Caco-2 (cell line): ENCODE results near the gene MKNK2. TPM values are rescaled to one million over a fixed set of nuclear protein-coding genes. Genes with fewer than 3 reads are reported as not detected.

Source experiments
- BruUV-seq: library from RNA; stranded (reverse); fragments of 400-500 nt; replicated peaks from 2 replicates; lab custom pipeline; 2021; lab: Mats Ljungman, UMichigan
- CTCF ChIA-PET: fragments of 300-600 bp; sonication (Branson Sonifier 250); formaldehyde crosslinking; loops from one replicate; lab custom pipeline; 2022; ENCODE audit warnings: antibody characterized with exemption; lab: Charles Lee
- POLR2A ChIA-PET: fragments of 300-600 bp; sonication (Branson Sonifier 250); formaldehyde crosslinking; loops from one replicate; lab custom pipeline; 2022; ENCODE audit warnings: antibody characterized with exemption; lab: Charles Lee
- DNase-seq, 2 experiments: peaks; one replicate each; pipeline versions ENCODE4 v3.0.0 to v3.0.0-alpha.2; 2020 to 2022
- H3K27me3 ChIP-seq: replicated peaks from 2 replicates; pipeline ENCODE4 v1.6.0; 2011; ENCODE audit warnings: low read length; ENCODE audit not compliant: control insufficient read depth, insufficient read depth
- H3K36me3 ChIP-seq: 2 replicates; pipeline ENCODE4 v1.5.1; 2011; ENCODE audit warnings: low read length; ENCODE audit not compliant: control insufficient read depth, insufficient read depth
- H3K4me1 ChIP-seq: fragments of 250-450 bp; sonication (Bioruptor Pico); 2 replicates; pipeline ENCODE4 v1.5.1; 2020; ENCODE audit warnings: mild to moderate bottlenecking
- H3K4me3 ChIP-seq: 2 replicates; pipeline ENCODE4 v1.5.1; 2011; ENCODE audit warnings: low read depth, mild to moderate bottlenecking, control low read depth, low read length
- H3K9me3 ChIP-seq: fragments of 250-450 bp; sonication (Bioruptor Pico); 2 replicates; pipeline ENCODE4 v1.5.1; 2020; ENCODE audit warnings: mild to moderate bottlenecking, moderate library complexity
- H3K27ac Mint-ChIP-seq: one replicate; pipeline ENCODE4 v1.8.0; 2022; ENCODE audit warnings: mixed read lengths; ENCODE audit not compliant: unreplicated experiment
- H3K27me3 Mint-ChIP-seq: one replicate; pipeline ENCODE4 v1.8.0; 2022; ENCODE audit warnings: mixed read lengths; ENCODE audit not compliant: insufficient read depth, unreplicated experiment
- H3K36me3 Mint-ChIP-seq: one replicate; pipeline ENCODE4 v1.8.0; 2022; ENCODE audit warnings: mild to moderate bottlenecking, mixed read lengths; ENCODE audit not compliant: insufficient read depth, unreplicated experiment
- H3K4me1 Mint-ChIP-seq: one replicate; pipeline ENCODE4 v1.8.0; 2022; ENCODE audit warnings: low read depth, mixed read lengths; ENCODE audit not compliant: unreplicated experiment
- H3K4me3 Mint-ChIP-seq: one replicate; pipeline ENCODE4 v1.8.0; 2022; ENCODE audit warnings: mild to moderate bottlenecking, moderate library complexity, mixed read lengths; ENCODE audit not compliant: unreplicated experiment
- H3K9me3 Mint-ChIP-seq: one replicate; pipeline ENCODE4 v1.8.0; 2022; ENCODE audit warnings: mixed read lengths; ENCODE audit not compliant: unreplicated experiment
- CTCF ChIP-seq, 2 experiments: fragments of 200-600 bp in 1 of 2; IDR thresholded peaks; 1 replicate in 1 of 2; 2 replicates in 1 of 2; pipeline versions ENCODE4 v1.5.1 to v1.8.0; 2011 to 2022; ENCODE audit warnings: antibody characterized with exemption in 1 of 2, control low read depth in 1 of 2, inconsistent platforms in 1 of 2, low read depth in 1 of 2, low read length in 1 of 2, mild to moderate bottlenecking in 1 of 2, moderate library complexity in 1 of 2; ENCODE audit not compliant: insufficient read depth in 1 of 2, severe bottlenecking in 1 of 2, unreplicated experiment in 1 of 2
- intact Hi-C: fragments of 100-400 bp; cut with micrococcal nuclease; formaldehyde crosslinking; loops from one replicate; pipeline ENCODE4 v1.10.0; 2022; ENCODE audit not compliant: unreplicated experiment
- total RNA-seq: library from RNA; stranded (reverse); gene quantifications from 2 replicates; pipeline ENCODE4 v1.2.3, GENCODE V29; 2022

The MKNK2 gene
- total RNA-seq, 1 experiment from 2014 or later = 162 TPM

- H3K27me3 Mint-ChIP-seq = no peaks in the 10 kb centered on the region
Measured at GRCh38 chr19:2010135-2010668, 40.8 kb downstream of the MKNK2 start.

GRCh38 chr19:2003874-2004273 is 47.2 kb downstream of the MKNK2 start:
- no peaks in the 10 kb centered on the region for H3K9me3 ChIP-seq
- no peak overlapping the region for H3K4me3 Mint-ChIP-seq
- H3K27me3 Mint-ChIP-seq = no peaks in the 10 kb centered on the region
- peaks cover 14% of the 10 kb centered on the region for H3K36me3 Mint-ChIP-seq
- H3K27ac Mint-ChIP-seq = no peak overlapping the region
- no peaks in the 10 kb centered on the region for H3K36me3 ChIP-seq
- no peak for TF ChIP-seq CTCF (IDR thresholded peaks at IDR 0.05; ENCODE audit: insufficient read depth in 1 of 2, low read depth in 1 of 2, low read length in 1 of 2, severe bottlenecking in 1 of 2, unreplicated experiment in 1 of 2)
- no TSS peak for BruUV-seq
- no peaks in the 10 kb centered on the region for H3K4me1 ChIP-seq
- H3K27me3 ChIP-seq = no peaks in the 10 kb centered on the region
- POLR2A ChIA-PET = interaction anchor here (0.6 kb wide), 1 partner anchor 35 kb away, joined by 5 read pairs; no protein-coding TSS in a partner anchor
- H3K4me3 ChIP-seq = no peak overlapping the region
- CTCF ChIA-PET = interaction anchor here (0.6 to 0.7 kb wide), 2 partner anchors 66 to 1051 kb away, joined by 4 to 7 read pairs; no protein-coding TSS in a partner anchor
- intact Hi-C loops = no loop called here
- no peaks in the 10 kb centered on the region for H3K4me1 Mint-ChIP-seq
- H3K9me3 Mint-ChIP-seq = no peaks in the 10 kb centered on the region
- no peak for DNase-seq

More at GRCh38 chr19:2010135-2010668, 40.8 kb downstream of the MKNK2 start:
- Histone ChIP-seq H3K9me3 (no peaks in the 10 kb centered on the region), H3K27me3 (no peaks in the 10 kb centered on the region), H3K4me1 (no peaks in the 10 kb centered on the region), H3K4me3 (no peak overlapping the region), H3K36me3 (no peaks in the 10 kb centered on the region)
- Mint-ChIP-seq H3K9me3 (no peaks in the 10 kb centered on the region), H3K36me3 (peaks cover 21% of the 10 kb centered on the region), H3K4me1 (no peaks in the 10 kb centered on the region), H3K27ac (no peak overlapping the region), H3K4me3 (no peak overlapping the region)
- no peak for TF ChIP-seq CTCF (IDR thresholded peaks at IDR 0.05; ENCODE audit: insufficient read depth in 1 of 2, low read depth in 1 of 2, low read length in 1 of 2, severe bottlenecking in 1 of 2, unreplicated experiment in 1 of 2)
- intact Hi-C loops = no loop called here
- POLR2A ChIA-PET = no interaction called here
- no peak for DNase-seq
- no TSS peak for BruUV-seq
- CTCF ChIA-PET = no interaction called here

GRCh38 chr19:1999856-2000515 is 51.1 kb downstream of the MKNK2 start:
- POLR2A ChIA-PET = no interaction called here
- no peak overlapping the region for H3K4me3 ChIP-seq
- Mint-ChIP-seq H3K36me3 (peaks cover 31% of the 10 kb centered on the region), H3K27me3 (no peaks in the 10 kb centered on the region), H3K27ac (no peak overlapping the region), H3K9me3 (no peaks in the 10 kb centered on the region), H3K4me3 (no peak overlapping the region), H3K4me1 (no peaks in the 10 kb centered on the region)
- no peak for TF ChIP-seq CTCF (IDR thresholded peaks at IDR 0.05; ENCODE audit: insufficient read depth in 1 of 2, low read depth in 1 of 2, low read length in 1 of 2, severe bottlenecking in 1 of 2, unreplicated experiment in 1 of 2)
- no peaks in the 10 kb centered on the region; the same call in 1 of the 2 replicates for H3K36me3 ChIP-seq
- no peaks in the 10 kb centered on the region for H3K27me3 ChIP-seq
- BruUV-seq = no TSS peak
- no peaks in the 10 kb centered on the region for H3K9me3 ChIP-seq
- CTCF ChIA-PET = no interaction called here
- no peaks in the 10 kb centered on the region for H3K4me1 ChIP-seq
- intact Hi-C loops = no loop called here
- no peak for DNase-seq
